WTC11 (cell line): ENCODE data around the gene PIGK. TPM values are rescaled to one million over a fixed set of nuclear protein-coding genes. Genes with fewer than 3 reads are reported as not detected.

Experiments
- ATAC-seq: fragments of 200-7000 bp; cut with Tn5 transposase; 2 replicates; pipeline ENCODE4 v1.10.0; 2021; ENCODE audit warnings: mild to moderate bottlenecking, moderate library complexity
- CTCF ChIA-PET: fragments of 300-600 bp; sonication (Branson Sonifier 250); formaldehyde crosslinking; loops from one replicate; lab custom pipeline; 2021; ENCODE audit warnings: antibody characterized with exemption; lab: Charles Lee
- POLR2A ChIA-PET: fragments of 350-600 bp; sonication (Branson Sonifier 250); formaldehyde crosslinking; loops from one replicate; lab custom pipeline; 2021; ENCODE audit warnings: antibody characterized with exemption; lab: Charles Lee
- DNase-seq: peaks from one replicate; pipeline ENCODE4 v3.0.0; 2021; ENCODE audit warnings: low spot score
- H3K27ac Mint-ChIP-seq: 2 replicates; pipeline ENCODE4 v1.8.0; 2021; ENCODE audit warnings: mixed read lengths
- H3K27me3 Mint-ChIP-seq: 2 replicates; pipeline ENCODE4 v1.8.0; 2021; ENCODE audit warnings: low read depth, mild to moderate bottlenecking, moderate library complexity, mixed read lengths
- H3K36me3 Mint-ChIP-seq: 2 replicates; pipeline ENCODE4 v1.8.0; 2021; ENCODE audit warnings: mixed read lengths
- H3K4me1 Mint-ChIP-seq: 2 replicates; pipeline ENCODE4 v1.8.0; 2022; ENCODE audit warnings: mixed read lengths
- H3K4me3 Mint-ChIP-seq: 2 replicates; pipeline ENCODE4 v1.8.0; 2021; ENCODE audit warnings: mild to moderate bottlenecking, moderate library complexity, mixed read lengths
- H3K9me3 Mint-ChIP-seq: 2 replicates; pipeline ENCODE4 v1.8.0; 2021; ENCODE audit warnings: mixed read lengths
- AFF4 ChIP-seq: sonication (generic); formaldehyde crosslinking; IDR thresholded peaks from 2 replicates; pipeline ENCODE4 v1.8.1; 2023; ENCODE audit warnings: mild to moderate bottlenecking, missing genetic modification reagents, borderline replicate concordance
- AR ChIP-seq: fragments of 250-450 bp; sonication (Bioruptor Pico); IDR thresholded peaks from 2 replicates; pipeline ENCODE4 v1.9.0; 2021; ENCODE audit warnings: mild to moderate bottlenecking
- ARID4B ChIP-seq: sonication (generic); formaldehyde crosslinking; IDR thresholded peaks from 2 replicates; pipeline ENCODE4 v1.8.0; 2023; ENCODE audit warnings: missing genetic modification reagents, mild to moderate bottlenecking, borderline replicate concordance
- CREB1 ChIP-seq: sonication (generic); formaldehyde crosslinking; IDR thresholded peaks from 2 replicates; pipeline ENCODE4 v1.8.0; 2023; ENCODE audit warnings: mild to moderate bottlenecking, missing genetic modification reagents
- FOXJ3 ChIP-seq: sonication (generic); formaldehyde crosslinking; IDR thresholded peaks from 2 replicates; pipeline ENCODE4 v1.9.0; 2021; ENCODE audit warnings: missing genetic modification reagents, mild to moderate bottlenecking, borderline replicate concordance
- FOXP4 ChIP-seq: sonication (generic); formaldehyde crosslinking; IDR thresholded peaks from 2 replicates; pipeline ENCODE4 v1.8.0; 2022; ENCODE audit warnings: mild to moderate bottlenecking, missing genetic modification reagents
- HMGA2 ChIP-seq: fragments of 250-450 bp; sonication (Bioruptor Pico); IDR thresholded peaks from 2 replicates; pipeline ENCODE4 v1.4.0; 2021; ENCODE audit warnings: mild to moderate bottlenecking, moderate library complexity
- IRF2 ChIP-seq: sonication (generic); formaldehyde crosslinking; IDR thresholded peaks from 2 replicates; pipeline ENCODE4 v1.8.0; 2022; ENCODE audit warnings: low read depth, missing genetic modification reagents, borderline replicate concordance
- MYBL2 ChIP-seq: sonication (generic); formaldehyde crosslinking; IDR thresholded peaks from 2 replicates; pipeline ENCODE4 v1.8.1; 2023; ENCODE audit warnings: mild to moderate bottlenecking, moderate library complexity, missing genetic modification reagents
- NFE2L1 ChIP-seq: sonication (generic); formaldehyde crosslinking; IDR thresholded peaks from 2 replicates; pipeline ENCODE4 v1.8.1; 2023; ENCODE audit warnings: missing genetic modification reagents
- NR1H2 ChIP-seq: sonication (generic); formaldehyde crosslinking; IDR thresholded peaks from 2 replicates; pipeline ENCODE4 v1.9.0; 2021; ENCODE audit warnings: mild to moderate bottlenecking, moderate library complexity, missing genetic modification reagents
- PREB ChIP-seq: sonication (generic); formaldehyde crosslinking; IDR thresholded peaks from 2 replicates; pipeline ENCODE4 v1.8.1; 2022; ENCODE audit warnings: mild to moderate bottlenecking, missing genetic modification reagents, moderate library complexity, borderline replicate concordance
- RORB ChIP-seq: fragments of 250-450 bp; sonication (Bioruptor Pico); IDR thresholded peaks from 2 replicates; pipeline ENCODE4 v1.9.0; 2021; ENCODE audit warnings: mild to moderate bottlenecking
- TCF7 ChIP-seq: sonication (generic); formaldehyde crosslinking; IDR thresholded peaks from 2 replicates; pipeline ENCODE4 v1.8.0; 2022; ENCODE audit warnings: mild to moderate bottlenecking, low read depth, missing genetic modification reagents, moderate library complexity
- TEAD1 ChIP-seq: sonication (generic); formaldehyde crosslinking; IDR thresholded peaks from 2 replicates; pipeline ENCODE4 v1.8.0; 2022; ENCODE audit warnings: mild to moderate bottlenecking, missing genetic modification reagents
- USF2 ChIP-seq: sonication (generic); formaldehyde crosslinking; IDR thresholded peaks from 2 replicates; pipeline ENCODE4 v1.8.1; 2023; ENCODE audit warnings: mild to moderate bottlenecking, missing genetic modification reagents, moderate library complexity
- ZBTB21 ChIP-seq: sonication (generic); formaldehyde crosslinking; IDR thresholded peaks from 2 replicates; pipeline ENCODE4 v1.8.1; 2023; ENCODE audit warnings: mild to moderate bottlenecking, missing genetic modification reagents, borderline replicate concordance
- ZNF138 ChIP-seq: sonication (generic); formaldehyde crosslinking; conservative IDR thresholded peaks from 2 replicates; pipeline ENCODE4 v1.8.1; 2022; ENCODE audit warnings: mild to moderate bottlenecking, moderate library complexity, missing genetic modification reagents
- ZNF281 ChIP-seq: sonication (generic); formaldehyde crosslinking; IDR thresholded peaks from 2 replicates; pipeline ENCODE4 v1.8.0; 2023; ENCODE audit warnings: mild to moderate bottlenecking, missing genetic modification reagents
- total RNA-seq: library from RNA; stranded (reverse); gene quantifications from 3 replicates; pipeline ENCODE4 v1.2.3, GENCODE V29; 2021

Gene PIGK
- total RNA-seq, 1 experiment from 2014 or later, result 20.5 TPM

- Mint-ChIP-seq H3K27ac (no peak overlapping the region), H3K27me3 (no peaks in the 10 kb centered on the region), H3K4me3 (no peak overlapping the region), H3K9me3 (no peaks in the 10 kb centered on the region), H3K36me3 (peaks cover 3% of the 10 kb centered on the region; the same call in 1 of the 2 replicates), H3K4me1 (peaks cover 6% of the 10 kb centered on the region; the same call in 1 of the 2 replicates)
- DNase-seq, result no peak
- ChIA-PET POLR2A (no interaction called here), CTCF (interaction anchor here (0.9 kb wide), 1 partner anchor 967 kb away, joined by 4 read pairs; no protein-coding TSS in a partner anchor)
- ATAC-seq, result no peak
- TF ChIP-seq AR, result no peak
- TF ChIP-seq NR1H2 (CRISPR knock-in tag), result no peak
- no peak for TF ChIP-seq PREB (CRISPR knock-in tag)
- TF ChIP-seq USF2, result no peak
- no peak for TF ChIP-seq IRF2 (CRISPR knock-in tag)
- no peak for TF ChIP-seq ZNF281 (CRISPR knock-in tag)
- no peak for TF ChIP-seq NFE2L1
- TF ChIP-seq ZNF138, result no peak
- no peak for TF ChIP-seq RORB (CRISPR knock-in tag)
- TF ChIP-seq CREB1, result no peak
- TF ChIP-seq ZBTB21 (CRISPR knock-in tag), result no peak
- TF ChIP-seq TEAD1 (CRISPR knock-in tag), result no peak
- TF ChIP-seq MYBL2 (CRISPR knock-in tag), result no peak
- TF ChIP-seq FOXP4, result no peak
- no peak for TF ChIP-seq TCF7 (CRISPR knock-in tag)
- no peak for TF ChIP-seq AFF4 (CRISPR knock-in tag)
- TF ChIP-seq FOXJ3 (CRISPR knock-in tag), result no peak
- no peak for TF ChIP-seq ARID4B (CRISPR knock-in tag)
- TF ChIP-seq HMGA2 (CRISPR knock-in tag), result no peak
Measured at GRCh38 chr1:77121503-77121902, 97.7 kb downstream of the PIGK start.
